Measurements from ENCODE around the gene SYCE1L. TPM values are rescaled to one million over a fixed set of nuclear protein-coding genes. Genes with fewer than 3 reads are reported as not detected.
A peak's percentile ranks its signal among the peaks of the same experiment; 100 is the strongest.
"Not testable (repeated sequence)": the region's sequence is repeated elsewhere in the genome, so short reads cannot be mapped to it uniquely, and the experiment has no call there.

The SYCE1L gene
- total RNA-seq, 2 experiments from 2014 or later: 5.0 to 6.9 TPM

DNA sequence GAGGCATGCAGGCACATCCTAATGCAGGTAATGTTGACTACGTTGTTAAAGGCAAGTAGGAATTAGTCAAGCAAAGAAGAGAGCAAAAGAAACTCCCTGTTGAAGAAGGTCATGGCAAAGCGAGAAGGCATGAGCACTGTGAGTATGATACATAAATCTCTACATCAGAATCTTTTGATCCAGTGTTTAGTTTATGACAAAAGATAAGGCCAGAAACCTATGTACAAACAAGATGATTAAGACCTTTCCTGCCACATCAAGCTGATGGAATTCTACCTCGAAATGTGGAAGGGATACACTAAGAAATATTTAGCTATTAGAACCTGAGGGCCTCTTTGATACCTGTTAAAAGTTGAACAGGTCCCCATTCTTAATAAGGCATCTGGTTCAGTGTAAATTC lies 20.2 kb downstream of the SYCE1L start:
- Mint-ChIP-seq H3K9me3 (no peaks in the 10 kb centered on the region), H3K27ac (no peak overlapping the region)

GRCh38 chr16:77220427-77220826 lies 21.2 kb downstream of the SYCE1L start:
- H3K4me3 Mint-ChIP-seq: no peak overlapping the region
- no peaks in the 10 kb centered on the region for H3K27me3 Mint-ChIP-seq
- H3K36me3 Mint-ChIP-seq: no peaks in the 10 kb centered on the region
- peaks cover 1% of the 10 kb centered on the region for H3K4me1 Mint-ChIP-seq
- no peak for DNase-seq
- H3K9me3 Mint-ChIP-seq: no peaks in the 10 kb centered on the region
- H3K27ac Mint-ChIP-seq: no peak overlapping the region

More for the DNA sequence above, 20.2 kb downstream of the SYCE1L start:
- no peaks in the 10 kb centered on the region for H3K36me3 Mint-ChIP-seq
- no peak overlapping the region for H3K4me3 Mint-ChIP-seq
- no peaks in the 10 kb centered on the region for H3K27me3 Mint-ChIP-seq
- H3K4me1 Mint-ChIP-seq: peaks cover 1% of the 10 kb centered on the region
- no peak for DNase-seq

- no peaks in the 10 kb centered on the region for H3K27me3 Mint-ChIP-seq
- H3K27ac Mint-ChIP-seq: no peak overlapping the region
- peaks cover 1% of the 10 kb centered on the region for H3K4me1 Mint-ChIP-seq
- no peak for DNase-seq
- no peaks in the 10 kb centered on the region for H3K9me3 Mint-ChIP-seq
- no peak overlapping the region for H3K4me3 Mint-ChIP-seq
- H3K36me3 Mint-ChIP-seq: no peaks in the 10 kb centered on the region
Observed at GRCh38 chr16:77221482-77221881, 22.3 kb downstream of the SYCE1L start.

DNA sequence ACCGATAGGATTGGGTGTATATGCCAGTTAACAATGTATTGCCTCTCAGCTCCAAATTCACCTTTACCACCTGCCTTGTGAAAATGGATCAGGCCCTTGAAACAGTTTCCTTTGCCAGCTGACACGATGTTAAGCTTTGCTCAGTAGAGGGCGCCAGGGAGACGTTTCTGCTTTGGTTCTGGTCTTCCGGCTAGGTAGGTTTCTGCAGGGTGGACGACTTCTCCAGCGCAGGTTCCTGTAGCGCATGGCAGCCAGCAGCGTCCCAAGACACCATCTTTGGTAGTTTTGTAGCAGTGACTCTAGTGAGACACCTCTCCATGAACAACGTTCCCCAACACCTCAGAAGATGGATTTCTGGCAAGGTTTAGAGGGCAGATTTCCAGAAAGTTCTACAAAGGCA lies 24.0 kb downstream of the SYCE1L start:
- H3K27me3 Mint-ChIP-seq: no peaks in the 10 kb centered on the region
- no peaks in the 10 kb centered on the region for H3K9me3 Mint-ChIP-seq
- H3K4me1 Mint-ChIP-seq: peaks cover 5% of the 10 kb centered on the region
- DNase-seq: peak; percentile 26
- H3K27ac Mint-ChIP-seq: no peak overlapping the region
- H3K36me3 Mint-ChIP-seq: no peaks in the 10 kb centered on the region
- H3K4me3 Mint-ChIP-seq: no peak overlapping the region

GRCh38 chr16:77225182-77225581 lies 26.0 kb downstream of the SYCE1L start:
- Mint-ChIP-seq H3K36me3 (no peaks in the 10 kb centered on the region), H3K27me3 (no peaks in the 10 kb centered on the region), H3K4me3 (no peak overlapping the region)

GRCh38 chr16:77227745-77228144 lies 28.5 kb downstream of the SYCE1L start:
- no peaks in the 10 kb centered on the region for H3K27me3 Mint-ChIP-seq
- no peak overlapping the region for H3K27ac Mint-ChIP-seq
- no peak for DNase-seq
- peaks cover 5% of the 10 kb centered on the region for H3K4me1 Mint-ChIP-seq
- H3K36me3 Mint-ChIP-seq: no peaks in the 10 kb centered on the region
- no peak overlapping the region for H3K4me3 Mint-ChIP-seq
- H3K9me3 Mint-ChIP-seq: no peaks in the 10 kb centered on the region

More at GRCh38 chr16:77225182-77225581, 26.0 kb downstream of the SYCE1L start:
- DNase-seq: no peak
- no peaks in the 10 kb centered on the region for H3K9me3 Mint-ChIP-seq
- H3K4me1 Mint-ChIP-seq: peaks cover 5% of the 10 kb centered on the region
- H3K27ac Mint-ChIP-seq: no peak overlapping the region

- no peaks in the 10 kb centered on the region for H3K9me3 Mint-ChIP-seq
- no peak overlapping the region for H3K4me3 Mint-ChIP-seq
- no peak for DNase-seq
- H3K36me3 Mint-ChIP-seq: no peaks in the 10 kb centered on the region
- peaks cover 3% of the 10 kb centered on the region for H3K4me1 Mint-ChIP-seq
- H3K27ac Mint-ChIP-seq: no peak overlapping the region
- H3K27me3 Mint-ChIP-seq: peaks cover 21% of the 10 kb centered on the region
Observed at GRCh38 chr16:77231047-77231446, 31.8 kb downstream of the SYCE1L start.

DNA sequence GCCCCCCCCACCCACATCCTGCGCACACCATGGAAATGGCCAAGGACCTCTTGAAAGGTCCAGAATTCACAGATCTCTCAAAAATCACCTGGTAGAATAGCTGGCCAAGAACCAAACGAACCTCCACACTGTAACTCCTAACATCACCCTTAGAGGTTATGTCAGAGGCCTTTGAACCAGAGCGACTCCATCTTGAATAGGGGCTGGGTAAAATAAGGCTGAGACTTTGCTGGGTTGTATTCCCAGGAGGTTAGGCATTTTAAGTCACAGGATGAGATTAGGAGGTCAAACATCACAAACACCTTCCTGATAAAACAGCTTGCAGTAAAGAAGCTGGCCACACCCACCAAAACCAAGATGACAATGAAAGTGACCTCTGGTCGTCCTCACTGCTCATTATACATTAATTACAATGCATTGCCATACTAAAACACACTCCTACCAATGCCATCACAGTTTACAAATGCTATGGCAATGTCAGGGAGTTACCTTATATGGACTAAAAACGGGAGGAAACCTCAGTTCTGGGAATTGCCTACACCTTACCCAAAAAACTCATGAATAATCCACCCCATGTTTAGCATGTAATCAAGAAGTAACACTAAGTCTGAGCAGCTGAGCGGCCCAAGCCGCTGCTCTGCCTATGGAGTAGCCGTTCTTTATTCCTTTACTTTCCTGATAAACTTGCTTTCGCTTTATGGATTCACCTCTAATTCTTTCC lies 34.8 kb downstream of the SYCE1L start:
- Mint-ChIP-seq H3K36me3 (no peaks in the 10 kb centered on the region), H3K27ac (no peak overlapping the region), H3K27me3 (peaks cover 24% of the 10 kb centered on the region), H3K9me3 (no peaks in the 10 kb centered on the region), H3K4me3 (no peak overlapping the region), H3K4me1 (peaks cover 4% of the 10 kb centered on the region)
- no peak for DNase-seq

GRCh38 chr16:77234611-77235010 lies 35.4 kb downstream of the SYCE1L start:
- no peak overlapping the region for H3K27ac Mint-ChIP-seq
- no peak overlapping the region for H3K4me3 Mint-ChIP-seq
- no peaks in the 10 kb centered on the region for H3K36me3 Mint-ChIP-seq
- peaks cover 24% of the 10 kb centered on the region for H3K27me3 Mint-ChIP-seq
- no peak for DNase-seq
- H3K4me1 Mint-ChIP-seq: peaks cover 4% of the 10 kb centered on the region
- H3K9me3 Mint-ChIP-seq: no peaks in the 10 kb centered on the region

DNA sequence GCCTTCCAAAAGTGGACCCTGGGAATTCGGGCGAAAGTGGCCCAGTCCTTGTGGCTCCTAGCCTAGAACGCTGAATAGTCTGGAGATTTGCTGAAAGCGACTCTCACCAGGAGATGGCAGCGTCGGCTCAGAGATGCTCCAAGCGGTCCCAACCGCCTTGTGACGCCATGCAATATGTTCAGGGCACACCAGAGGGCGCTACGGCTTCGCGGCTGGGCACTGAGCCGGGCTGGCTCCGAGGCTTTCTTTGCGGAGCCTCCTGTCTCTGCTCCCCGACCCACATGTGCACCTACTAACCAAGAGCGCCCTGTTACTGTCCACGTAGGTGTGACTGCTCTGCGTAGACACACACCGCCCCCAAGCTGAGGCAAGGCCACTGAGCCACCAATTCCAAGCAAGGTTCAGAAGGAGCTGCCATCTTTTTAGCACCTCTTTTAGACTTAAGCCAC lies 36.9 kb downstream of the SYCE1L start:
- H3K27ac Mint-ChIP-seq: no peak overlapping the region
- peaks cover 24% of the 10 kb centered on the region for H3K27me3 Mint-ChIP-seq
- peak; percentile 82 for DNase-seq
- H3K36me3 Mint-ChIP-seq: no peaks in the 10 kb centered on the region
- H3K9me3 Mint-ChIP-seq: no peaks in the 10 kb centered on the region
- H3K4me3 Mint-ChIP-seq: no peak overlapping the region
- H3K4me1 Mint-ChIP-seq: peaks cover 4% of the 10 kb centered on the region

DNA sequence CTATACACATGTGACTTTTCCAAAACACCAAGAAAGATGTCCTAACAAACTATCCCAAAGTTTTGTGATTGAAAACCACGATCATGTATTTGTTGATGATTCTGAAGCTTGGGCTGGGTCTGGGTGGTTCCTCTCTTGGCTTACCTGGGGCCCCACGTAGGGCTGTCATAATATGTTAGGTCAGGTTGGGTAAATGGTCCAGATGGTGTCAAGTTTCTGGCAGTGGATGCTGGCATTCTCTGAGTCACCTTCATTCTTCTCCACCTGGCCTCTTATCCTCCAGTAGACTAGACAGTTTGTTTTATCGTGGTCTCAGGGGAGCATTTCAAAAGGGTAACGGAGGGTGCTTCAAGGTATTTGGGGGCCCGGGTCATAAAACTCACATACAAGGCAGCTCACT lies 39.4 kb downstream of the SYCE1L start:
- DNase-seq: no peak
- H3K36me3 Mint-ChIP-seq: no peaks in the 10 kb centered on the region
- no peak overlapping the region for H3K4me3 Mint-ChIP-seq
- no peak overlapping the region for H3K27ac Mint-ChIP-seq
- H3K9me3 Mint-ChIP-seq: no peaks in the 10 kb centered on the region
- peaks cover 4% of the 10 kb centered on the region for H3K4me1 Mint-ChIP-seq
- H3K27me3 Mint-ChIP-seq: peaks cover 19% of the 10 kb centered on the region

DNA sequence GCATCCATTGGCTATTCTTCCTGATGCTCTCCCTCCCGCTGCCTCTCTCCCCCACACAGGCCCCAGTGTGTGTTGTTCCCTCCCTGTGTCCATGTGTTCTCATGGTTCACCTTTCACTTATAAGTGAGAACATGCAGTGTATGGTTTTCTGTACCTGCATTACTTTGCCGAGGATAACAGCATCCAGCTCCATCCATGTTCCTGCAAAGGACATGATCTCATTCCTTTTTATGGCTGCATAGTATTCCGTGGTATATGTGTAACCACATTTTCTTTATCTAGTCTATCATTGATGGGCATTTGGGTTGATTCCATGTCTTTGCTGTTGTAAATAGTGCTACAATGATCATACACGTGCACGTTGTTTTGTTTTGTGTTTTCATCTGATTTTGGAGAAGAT lies 43.3 kb downstream of the SYCE1L start:
- not testable (repeated sequence) for H3K4me1 Mint-ChIP-seq, H3K27me3 Mint-ChIP-seq, H3K27ac Mint-ChIP-seq, H3K9me3 Mint-ChIP-seq, H3K36me3 Mint-ChIP-seq, H3K4me3 Mint-ChIP-seq, DNase-seq

GRCh38 chr16:77246150-77246549 lies 46.9 kb downstream of the SYCE1L start:
- peaks cover 6% of the 10 kb centered on the region for H3K27me3 Mint-ChIP-seq
- DNase-seq: no peak
- no peaks in the 10 kb centered on the region for H3K4me1 Mint-ChIP-seq
- no peak overlapping the region for H3K27ac Mint-ChIP-seq
- H3K4me3 Mint-ChIP-seq: no peak overlapping the region
- H3K9me3 Mint-ChIP-seq: no peaks in the 10 kb centered on the region
- no peaks in the 10 kb centered on the region for H3K36me3 Mint-ChIP-seq

DNA sequence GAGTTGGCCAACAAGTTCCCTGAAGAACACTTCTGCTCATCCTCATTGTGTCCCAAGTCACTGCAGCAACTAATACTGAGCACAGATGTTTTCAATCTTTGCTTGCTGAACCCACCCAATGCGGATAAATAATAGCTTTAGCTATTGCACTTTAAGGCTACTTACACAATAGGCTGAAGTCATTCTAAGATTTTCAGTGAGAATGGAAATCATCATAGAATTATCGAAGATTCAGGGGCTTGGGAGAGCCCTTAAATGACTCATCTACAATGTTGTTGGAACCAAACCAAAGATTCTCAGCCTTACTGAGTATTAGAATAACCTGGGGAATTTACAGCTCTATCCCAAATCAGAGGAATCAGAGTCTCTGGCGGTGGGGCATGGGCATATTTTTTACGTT lies 51.2 kb downstream of the SYCE1L start:
- H3K27ac Mint-ChIP-seq: no peak overlapping the region
- peaks cover 6% of the 10 kb centered on the region for H3K27me3 Mint-ChIP-seq
- no peak for DNase-seq

More for the DNA sequence above, 51.2 kb downstream of the SYCE1L start:
- no peaks in the 10 kb centered on the region for H3K36me3 Mint-ChIP-seq
- H3K4me3 Mint-ChIP-seq: no peak overlapping the region
- H3K9me3 Mint-ChIP-seq: no peaks in the 10 kb centered on the region
- no peaks in the 10 kb centered on the region for H3K4me1 Mint-ChIP-seq

All from activated naive CD8-positive, alpha-beta T cell treated with anti-CD3 and anti-CD28 coated beads for 36 hours (primary cell).